Stimulated activated CD8-positive, alpha-beta memory T cell treated with anti-CD3 and anti-CD28 coated beads, Interleukin-2, amount 100 ng/mL, for 1 hour (primary cell): ENCODE measurements around the gene POLR2L.

ENCODE experiments used
- DNase-seq, 2 donors: peaks; one replicate each; pipeline ENCODE4 v3.0.0-alpha.2; 2020; ENCODE audit warnings: low read depth in 2 of 2

The POLR2L gene

DNA sequence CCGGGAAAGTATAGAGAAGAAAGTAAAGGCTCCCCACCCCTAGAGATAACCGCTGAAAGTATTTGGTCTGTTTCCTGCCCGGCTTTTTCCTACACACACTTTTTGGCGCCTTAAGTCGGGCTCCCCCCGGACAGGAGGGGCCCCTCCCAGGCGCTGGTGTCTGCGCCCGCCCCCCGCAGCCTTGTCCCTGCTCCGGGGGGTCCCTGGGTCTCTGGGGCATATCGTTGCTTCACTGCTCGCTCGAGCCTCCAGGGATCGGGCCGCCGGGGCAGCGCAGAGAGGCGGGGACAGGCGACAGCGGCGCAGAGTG, 15.5 kb downstream of the POLR2L start:
- no peak for DNase-seq

DNA sequence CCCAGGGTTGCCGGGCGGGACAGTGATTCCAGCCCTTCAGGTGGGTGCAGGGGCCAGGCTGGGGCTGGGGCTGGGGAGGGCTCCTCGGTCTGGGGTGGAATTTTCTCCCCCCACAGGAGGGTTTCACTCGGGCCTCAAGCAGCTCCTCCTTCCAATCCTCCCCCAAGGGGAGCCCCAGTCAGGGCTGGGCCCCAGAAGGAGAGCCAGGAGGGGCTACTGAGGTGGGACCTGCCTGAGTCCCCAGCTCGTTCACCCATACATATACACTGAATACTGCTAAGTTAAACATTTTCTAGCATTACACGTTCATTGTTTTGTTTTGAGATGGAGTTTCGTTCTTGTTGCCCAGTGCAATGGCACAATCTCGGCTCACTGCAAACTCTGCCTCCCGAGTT, 16.1 kb downstream of the POLR2L start:
- no peak for DNase-seq

DNA sequence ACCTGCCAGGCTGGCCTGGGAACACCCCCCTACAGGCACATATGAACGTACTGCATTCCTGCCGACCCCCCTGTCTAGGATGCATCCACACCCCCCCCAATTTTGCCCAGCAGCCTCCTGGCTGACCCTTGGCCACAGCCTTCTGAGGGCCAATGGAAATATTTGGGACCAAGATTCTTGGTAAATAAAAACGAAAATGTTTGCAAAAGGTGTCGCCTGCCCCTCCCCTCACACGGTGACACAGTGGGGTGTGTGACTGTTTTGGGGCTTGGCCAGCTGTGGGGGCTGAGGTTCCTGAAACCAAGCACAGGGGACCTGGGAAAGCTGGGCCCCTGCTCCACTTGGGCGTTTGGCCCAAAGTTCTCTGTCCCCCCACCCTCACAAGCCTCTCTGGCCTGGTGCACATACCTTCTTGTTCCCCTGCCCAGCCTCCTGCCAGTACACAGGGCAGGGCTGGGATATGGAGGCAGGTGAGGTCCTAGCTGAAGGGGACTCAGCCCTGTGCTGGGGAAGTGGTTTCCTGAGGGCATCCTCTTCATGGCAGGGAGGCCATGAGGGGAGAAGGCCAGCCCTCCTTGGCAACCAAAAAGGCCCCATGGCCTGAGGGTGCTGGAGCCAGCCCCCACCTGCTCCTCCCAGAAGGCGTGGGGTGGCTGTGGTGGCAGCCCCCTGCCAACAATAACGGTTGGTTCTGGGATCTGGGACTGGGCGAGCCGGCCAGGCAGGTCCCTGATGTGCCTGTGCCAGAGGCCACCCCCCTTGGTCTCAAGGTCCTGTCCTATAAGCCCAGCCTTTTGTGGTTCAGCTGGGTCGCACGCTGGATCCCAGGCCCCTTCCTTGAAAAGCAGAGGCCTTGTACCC, 16.7 kb downstream of the POLR2L start:
- no peak for DNase-seq

DNA sequence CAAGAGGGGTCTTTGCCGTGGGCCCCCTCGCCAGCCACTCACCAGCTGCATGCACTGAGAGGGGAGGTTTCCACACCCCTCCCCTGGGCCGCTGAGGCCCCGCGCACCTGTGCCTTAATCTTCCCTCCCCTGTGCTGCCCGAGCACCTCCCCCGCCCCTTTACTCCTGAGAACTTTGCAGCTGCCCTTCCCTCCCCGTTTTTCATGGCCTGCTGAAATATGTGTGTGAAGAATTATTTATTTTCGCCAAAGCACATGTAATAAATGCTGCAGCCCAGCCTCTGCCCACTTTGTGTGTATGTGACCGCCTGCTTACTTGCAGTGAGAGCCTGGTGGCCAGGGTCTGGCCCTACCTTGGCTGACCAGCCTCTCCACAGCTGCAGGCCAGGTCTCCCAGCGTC, 17.4 kb downstream of the POLR2L start:
- DNase-seq, result no peak

DNA sequence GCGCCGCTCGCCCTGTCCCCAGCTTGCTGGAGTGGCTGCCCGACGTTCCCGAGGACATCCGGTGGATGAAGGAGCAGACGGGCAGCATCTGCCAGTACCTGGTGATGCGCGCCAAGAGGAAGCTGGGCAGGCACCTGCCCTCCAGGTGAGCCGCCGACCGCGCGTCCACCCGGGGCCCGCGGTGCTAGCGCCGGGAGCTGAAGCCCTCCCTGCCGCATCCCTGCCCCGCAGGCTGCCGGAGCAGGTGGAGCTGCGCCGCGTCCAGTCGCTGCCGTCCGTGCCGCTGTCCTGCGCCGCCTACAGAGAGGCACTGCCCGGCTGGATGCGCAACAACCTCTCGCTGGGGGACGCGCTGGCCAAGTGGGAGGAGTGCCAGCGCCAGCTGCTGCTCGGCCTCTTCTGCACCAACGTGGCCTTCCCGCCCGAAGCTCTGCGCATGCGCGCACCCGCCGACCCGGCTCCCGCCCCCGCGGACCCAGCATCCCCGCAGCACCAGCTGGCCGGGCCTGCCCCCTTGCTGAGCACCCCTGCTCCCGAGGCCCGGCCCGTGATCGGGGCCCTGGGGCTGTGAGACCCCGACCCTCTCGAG, 17.9 kb downstream of the POLR2L start:
- no peak for DNase-seq

DNA sequence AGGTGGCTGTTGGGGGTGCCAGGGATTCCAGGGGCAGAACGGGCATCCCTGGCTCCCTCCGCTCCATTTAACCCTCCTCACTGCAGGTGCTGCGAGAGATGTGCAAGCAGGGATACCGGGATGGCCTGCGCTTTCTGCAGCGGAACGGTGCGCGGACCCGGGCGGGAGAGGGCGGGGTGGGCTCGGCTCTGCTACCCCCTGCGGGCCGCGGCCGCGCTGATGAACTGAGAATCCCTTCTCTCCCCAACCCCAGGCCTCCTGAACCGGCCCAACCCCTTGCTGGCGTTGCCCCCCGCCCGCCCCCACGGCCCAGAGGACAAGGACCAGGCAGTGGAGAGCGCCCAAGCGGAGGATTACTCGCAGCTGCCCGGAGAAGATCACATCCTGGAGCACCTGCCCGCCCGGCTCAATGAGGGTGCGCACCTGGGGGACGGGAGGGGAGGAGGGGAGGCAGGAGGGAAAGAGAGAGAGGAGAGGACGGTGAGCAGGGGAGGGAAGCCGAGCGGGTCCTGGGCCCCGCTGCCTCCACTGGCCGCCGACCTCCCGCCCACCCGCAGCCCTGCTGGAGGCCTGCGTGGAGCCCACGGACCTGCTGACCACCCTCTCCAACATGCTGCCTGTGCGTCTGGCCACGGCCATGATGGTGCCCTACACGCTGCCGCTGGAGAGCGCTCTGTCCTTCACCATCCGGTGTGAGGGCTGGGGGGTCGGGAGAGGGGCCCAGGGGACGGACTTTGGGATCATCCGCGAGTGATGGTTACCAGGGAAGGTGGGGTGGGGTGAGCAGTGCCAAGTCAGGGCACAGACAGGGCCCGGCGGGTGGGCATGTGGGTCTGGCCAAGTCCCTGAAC, 18.7 kb downstream of the POLR2L start:
- DNase-seq, result no peak

DNA sequence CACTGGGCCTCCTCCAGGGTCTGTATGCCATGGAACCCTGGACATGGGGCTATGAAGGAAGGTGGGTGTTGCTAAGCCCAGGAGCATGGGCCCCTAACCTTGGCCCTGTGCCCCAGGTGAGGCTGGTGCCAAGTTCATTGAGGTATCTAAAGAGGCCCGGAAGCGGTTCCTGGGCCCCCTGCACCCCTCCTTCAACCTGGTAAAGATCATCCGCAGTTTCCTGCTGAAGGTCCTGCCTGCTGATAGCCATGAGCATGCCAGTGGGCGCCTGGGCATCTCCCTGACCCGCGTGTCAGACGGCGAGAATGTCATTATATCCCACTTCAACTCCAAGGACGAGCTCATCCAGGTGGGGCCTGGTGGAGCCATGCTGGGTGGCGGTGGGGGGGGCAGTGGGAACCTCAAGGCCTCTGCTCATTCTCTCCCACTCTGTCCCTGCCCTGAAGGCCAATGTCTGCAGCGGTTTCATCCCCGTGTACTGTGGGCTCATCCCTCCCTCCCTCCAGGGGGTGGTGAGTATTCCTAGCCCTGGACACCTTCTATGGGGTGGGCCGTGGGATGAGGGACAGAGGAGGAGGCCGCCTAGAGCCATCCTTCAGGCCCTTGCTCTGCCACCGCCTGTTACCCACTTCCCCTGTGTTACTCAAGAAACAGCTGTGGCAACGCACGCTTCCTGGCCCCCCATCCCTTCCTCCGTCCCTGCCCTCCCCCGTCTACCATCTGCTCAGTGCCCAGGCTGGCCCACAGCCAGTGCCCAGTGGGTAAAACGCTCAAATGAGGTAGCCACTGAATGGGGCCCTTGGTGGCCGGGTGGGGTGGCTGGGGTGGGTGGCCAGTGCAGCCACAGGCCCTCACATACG, 20.6 kb downstream of the POLR2L start:
- no peak for DNase-seq

DNA sequence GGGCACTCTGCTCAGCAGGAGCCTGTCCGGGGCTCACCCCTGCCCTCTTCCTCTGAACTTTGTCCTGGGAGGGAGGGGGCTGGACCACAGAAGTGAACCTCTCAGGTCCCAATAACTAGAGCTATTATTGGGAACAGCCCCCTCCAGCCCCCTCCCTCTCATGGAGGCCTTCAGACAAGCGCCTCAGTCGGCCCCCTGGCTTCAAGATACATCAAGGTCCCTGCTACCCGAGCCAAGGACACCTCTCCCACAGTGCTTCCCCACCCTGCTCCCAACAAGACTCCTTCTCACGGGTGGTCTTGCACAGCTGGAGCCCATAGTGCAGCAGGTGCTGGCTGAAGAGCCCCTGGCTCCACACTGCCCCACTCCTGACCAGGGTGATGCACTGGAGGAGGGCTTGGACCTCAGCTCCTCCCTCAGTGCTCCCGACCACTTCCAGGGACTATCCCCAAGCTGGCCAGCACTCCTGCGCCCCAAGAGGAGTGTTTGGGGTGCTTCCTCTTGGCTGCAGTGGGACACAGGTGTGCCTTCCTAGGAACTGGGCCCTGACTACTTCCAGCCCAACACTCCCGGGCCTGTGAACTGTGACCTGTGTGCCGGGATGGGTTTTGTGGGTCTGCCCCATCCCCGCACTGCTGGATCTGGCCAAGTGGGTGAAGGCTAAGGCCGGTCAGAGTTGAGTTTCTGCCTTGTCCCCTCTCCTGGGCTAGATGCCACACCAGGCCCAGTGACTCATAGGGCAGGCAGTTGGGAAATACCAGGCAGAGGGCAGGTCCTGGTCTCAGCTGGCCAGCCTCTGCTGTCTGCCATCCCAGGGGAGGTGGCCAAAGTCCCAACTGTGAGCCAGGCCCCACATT, 21.4 kb downstream of the POLR2L start:
- no peak for DNase-seq

DNA sequence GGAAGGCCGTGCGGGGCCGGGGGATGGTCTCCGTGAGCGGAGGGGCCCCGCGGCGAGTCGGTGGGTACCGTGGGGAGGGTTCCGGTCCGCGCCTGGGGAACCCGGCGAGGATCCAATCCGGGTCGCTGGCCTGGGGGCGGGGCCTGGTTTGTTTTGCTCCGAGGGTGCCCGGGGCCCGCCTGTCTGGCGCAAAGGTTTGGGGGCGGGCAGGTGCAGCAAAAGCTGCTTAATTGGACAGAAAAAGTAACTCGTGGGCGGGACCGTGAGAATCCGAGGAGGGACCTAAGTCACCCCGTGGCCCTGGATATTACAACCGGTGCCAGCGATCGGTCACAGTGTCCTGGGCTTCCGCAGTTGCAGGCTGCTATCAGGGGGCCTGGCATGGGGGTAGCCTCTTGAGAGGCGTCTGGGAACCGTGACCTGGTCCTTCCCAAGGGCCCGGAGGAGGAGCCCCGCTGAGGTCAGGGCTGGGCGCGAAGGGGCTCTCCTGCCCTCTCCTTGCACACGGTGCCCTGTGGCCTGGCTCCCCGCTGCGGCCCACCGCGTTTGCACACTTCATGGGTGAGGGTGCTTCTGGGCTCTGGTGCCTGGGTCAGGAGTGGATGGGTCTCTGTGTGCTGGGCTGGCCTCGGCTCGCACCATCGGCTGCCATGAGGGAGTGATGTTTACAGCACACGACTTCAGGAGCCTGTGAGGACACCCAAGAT, 22.2 kb downstream of the POLR2L start:
- peak; percentile 85 to 92 for DNase-seq

DNA sequence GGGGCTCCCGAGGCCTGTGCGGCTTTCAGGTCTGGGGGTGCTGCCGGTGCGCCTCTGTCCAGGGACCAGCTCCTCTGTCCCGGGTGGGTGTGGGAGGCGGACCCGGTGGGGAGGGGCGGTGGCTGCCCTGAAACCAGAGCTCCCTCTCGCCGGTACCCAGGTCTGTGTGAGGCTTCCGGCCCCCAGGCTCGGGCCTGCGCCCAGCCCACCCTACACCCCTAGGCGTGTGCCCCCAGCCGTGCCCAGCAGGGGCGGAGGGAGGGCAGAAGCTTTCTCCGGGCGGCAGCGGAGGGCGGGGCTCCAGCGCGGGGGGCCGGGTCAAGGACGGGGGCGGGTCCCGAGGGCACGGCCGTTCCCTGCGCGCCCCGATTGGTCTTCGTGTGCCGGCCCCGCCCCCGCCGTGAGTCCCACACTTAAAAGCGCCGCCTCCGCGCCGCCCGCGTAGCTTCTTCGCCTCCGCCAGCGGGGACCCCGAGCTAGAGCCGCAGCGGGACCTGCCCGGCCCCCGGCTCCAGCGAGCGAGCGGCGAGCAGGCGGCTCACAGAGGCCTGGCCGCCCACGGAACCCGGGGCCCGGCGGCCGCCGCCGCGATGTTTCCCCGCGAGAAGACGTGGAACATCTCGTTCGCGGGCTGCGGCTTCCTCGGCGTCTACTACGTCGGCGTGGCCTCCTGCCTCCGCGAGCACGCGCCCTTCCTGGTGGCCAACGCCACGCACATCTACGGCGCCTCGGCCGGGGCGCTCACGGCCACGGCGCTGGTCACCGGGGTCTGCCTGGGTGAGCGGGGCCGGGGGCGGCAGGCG, 23.0 kb downstream of the POLR2L start:
- peak; percentile 82 to 90 for DNase-seq

DNA sequence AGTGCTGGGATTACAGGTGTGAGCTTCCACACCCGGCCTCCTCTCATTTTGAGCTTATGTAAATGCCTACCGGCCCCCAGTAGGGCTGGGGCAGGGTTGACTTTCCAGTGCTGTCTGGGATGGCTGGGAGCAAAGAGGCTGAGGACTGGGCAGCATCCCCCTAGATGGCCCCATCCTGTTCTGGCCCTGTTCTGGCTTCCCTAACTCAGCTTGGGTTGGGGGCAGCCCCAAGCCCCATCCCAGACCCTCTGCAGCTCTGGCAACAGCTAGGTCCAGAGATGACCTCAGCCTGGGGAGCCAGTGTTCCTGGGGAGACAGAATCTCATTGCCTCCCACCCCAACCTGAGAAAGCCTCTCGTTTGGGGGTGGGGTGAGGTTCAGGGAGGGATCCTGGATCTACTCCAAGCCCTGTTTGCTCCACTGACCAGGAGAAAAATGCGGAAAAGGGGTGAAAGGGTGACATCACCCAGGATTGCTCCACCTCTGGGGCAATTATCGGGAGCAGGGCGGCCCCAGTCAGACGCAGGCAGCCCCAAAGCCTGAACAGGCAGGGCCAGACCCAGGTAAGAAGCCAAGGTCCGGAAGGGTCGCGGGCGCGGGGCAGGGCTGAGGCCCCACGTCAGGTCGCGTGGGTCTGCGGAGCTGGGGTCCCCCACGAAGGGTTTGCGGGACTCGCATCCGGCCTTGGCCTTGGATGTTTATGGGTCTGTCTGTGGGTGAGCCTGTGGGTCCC, 23.8 kb downstream of the POLR2L start, which contains the start of gene PNPLA2:
Gene PNPLA2 (plus strand): TSS at position 519 of the 733 bp plus-strand sequence. CDS start 805 bp downstream, outside the sequence.
- DNase-seq, result no peak

DNA sequence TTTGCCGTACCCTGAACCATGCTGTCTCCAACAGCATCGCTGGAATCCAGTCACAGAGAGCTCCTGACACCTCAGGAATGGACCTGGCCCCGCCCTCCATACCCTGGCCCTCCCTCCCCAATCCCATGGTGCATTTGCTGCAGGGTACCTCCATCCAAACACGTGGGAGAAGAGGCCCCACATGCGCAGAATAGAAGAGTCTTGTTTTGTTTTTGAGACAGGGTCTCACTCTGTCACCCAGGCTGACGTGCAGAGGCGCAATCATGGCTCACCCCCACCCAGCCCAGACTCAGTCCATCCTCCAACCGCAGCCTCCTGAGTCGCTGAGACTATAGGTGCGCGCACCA, 25.9 kb downstream of the POLR2L start:
- DNase-seq, result no peak

DNA sequence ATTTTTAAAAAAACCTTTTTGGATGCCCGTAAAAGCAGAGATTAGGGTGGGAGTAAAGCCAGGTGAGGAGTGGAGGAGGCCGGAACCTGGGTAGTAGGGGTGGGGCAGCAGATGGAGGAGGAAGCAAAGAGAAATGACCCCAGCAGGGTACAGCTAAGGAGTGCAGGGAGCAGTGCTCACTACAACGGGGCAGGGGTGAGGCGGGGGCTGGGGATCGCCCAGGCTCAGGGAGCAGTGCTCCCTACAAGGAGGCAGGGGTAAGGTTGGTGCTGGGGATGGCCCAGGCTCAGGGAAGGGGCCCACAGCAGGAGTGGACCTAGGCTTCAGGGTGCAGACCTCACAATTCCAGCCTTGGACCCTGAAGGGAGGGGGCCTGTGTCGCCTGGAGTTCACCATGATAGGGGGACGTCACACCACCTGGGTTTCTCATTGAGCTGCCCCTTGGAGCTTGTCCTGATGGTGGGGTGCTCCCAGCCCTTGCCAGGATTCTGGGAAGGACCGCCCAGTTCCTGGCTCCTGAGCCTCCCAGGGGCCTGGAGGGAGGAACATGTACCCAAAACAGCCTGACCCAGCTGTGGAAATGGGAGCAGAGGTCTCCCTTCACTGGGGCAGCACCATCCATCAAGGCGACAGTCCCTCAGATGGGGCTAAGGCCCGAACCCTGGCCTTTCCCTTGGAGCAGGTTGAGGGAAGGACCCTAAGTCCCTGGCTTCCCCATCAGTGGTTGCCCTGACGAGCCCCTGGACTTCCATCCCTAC, 26.5 kb downstream of the POLR2L start:
- no peak for DNase-seq

DNA sequence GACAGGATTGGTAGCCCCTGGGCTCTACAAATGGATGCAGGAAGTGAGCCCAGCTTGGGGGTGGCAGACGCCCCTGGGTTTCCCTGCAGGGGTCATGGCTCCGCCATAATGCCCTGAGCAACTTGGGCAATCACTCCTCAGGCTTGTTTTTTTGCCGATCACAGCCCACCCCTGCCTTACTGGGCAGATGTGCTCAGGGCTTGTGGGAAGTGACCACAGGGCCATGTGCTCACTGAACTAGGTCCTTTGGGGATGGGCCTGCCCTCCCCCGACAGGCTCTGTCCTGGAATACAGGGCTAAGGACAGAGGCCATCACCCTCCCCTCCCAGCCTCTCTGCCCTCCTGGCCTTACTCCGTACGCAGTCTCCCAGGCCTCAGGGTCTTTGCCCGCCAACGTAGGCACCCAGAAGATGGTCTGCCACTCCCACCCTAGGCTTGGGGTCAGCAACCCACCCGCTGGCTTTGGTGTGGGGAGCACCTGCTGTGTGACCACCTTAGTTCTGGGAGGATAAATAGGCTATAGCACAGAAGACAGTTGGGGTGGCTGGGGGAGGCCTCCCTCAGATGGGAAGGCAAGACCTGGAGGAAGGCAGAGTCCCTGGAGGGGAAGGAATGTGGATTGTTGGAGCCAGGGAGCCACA, 28.8 kb downstream of the POLR2L start:
- DNase-seq, result no peak

DNA sequence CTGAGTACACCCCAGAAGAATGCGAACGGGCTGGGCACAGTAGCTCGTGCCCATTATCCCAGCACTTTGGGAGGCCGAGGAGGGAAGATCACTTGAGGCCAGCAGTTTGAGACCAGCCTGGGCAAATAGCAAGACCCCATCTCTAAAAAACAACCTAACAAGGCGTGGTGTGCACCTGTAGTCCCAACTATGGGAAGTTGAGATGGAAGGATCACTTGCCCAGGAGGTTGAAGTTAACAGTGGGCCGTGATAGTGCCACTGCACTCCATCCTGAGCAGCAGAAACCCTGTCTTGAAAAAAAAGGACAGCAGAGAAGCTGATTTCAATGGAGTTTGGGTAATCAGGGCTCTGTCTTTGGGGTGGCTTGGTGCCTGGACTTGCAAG, 29.3 kb downstream of the POLR2L start:
- no peak for DNase-seq

DNA sequence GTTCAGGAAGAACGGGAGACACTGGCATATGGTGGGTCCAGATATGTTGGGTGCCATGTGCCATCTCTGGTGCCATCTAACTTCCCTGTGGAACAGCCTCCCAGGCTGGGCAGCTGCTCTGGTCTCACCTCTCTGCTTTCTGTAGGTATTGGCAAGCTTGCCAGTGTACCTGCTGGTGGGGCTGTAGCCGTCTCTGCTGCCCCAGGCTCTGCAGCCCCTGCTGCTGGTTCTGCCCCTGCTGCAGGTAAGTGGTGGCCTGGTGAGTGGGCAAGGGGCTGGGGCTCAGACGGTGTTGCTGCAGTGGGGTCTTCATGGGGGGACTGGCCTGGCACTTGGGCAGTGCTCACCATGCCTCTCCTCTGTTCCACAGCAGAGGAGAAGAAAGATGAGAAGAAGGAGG, 29.9 kb downstream of the POLR2L start:
- DNase-seq, result no peak

DNA sequence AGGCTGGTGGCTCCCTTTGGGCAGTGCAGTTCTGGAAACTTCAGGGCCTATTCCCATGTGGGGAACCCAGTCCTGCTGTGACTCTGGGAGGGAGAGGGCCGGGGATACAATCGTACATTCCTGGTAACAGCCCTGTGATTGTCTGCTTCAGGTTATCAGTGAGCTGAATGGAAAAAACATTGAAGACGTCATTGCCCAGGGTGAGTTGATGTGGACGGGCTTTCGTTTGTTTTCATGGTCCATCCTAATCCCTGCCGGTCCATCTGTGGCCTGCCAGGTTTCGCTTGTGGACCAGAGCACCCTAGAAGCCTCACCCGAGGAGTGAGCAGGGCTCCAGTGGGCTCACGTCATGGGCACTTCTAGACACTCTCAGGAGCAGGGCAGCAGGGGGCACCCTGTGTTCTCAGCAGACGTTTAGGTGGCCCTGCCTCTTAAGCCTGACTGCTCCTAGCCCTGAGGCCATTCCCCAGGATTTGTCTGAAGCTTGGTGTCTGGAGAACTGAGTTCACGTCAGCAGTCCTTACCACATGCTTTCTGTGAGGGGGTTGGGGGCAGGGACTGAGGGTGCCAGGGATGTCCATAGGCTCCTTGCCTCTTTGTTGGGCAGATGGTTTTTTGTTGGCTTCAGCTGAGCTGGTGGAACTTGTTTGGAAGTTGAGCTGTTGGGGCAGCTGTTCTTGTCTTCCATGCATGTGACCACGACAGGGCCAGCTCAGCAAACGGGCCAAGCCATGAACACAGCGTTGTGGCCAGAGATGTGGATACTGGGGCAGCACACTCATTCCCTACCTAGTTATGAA, 30.7 kb downstream of the POLR2L start:
- no peak for DNase-seq
